LHCN-M2 (cell line): ENCODE measurements around the gene VEGFC. TPM values are rescaled to one million over a fixed set of nuclear protein-coding genes. Genes with fewer than 3 reads are reported as not detected.

Experiments used
- DNase-seq: peaks from one replicate; pipeline ENCODE4 v3.0.0-alpha.2; 2012; ENCODE audit warnings: low read depth
- total RNA-seq: library from RNA; depleted of rRNA; stranded (reverse); fragments of >200 nt; gene quantifications from 2 replicates; pipeline ENCODE4 v1.2.3, GENCODE V29; 2014

Gene VEGFC
- total RNA-seq, 1 experiment from 2014 or later = 29.9 TPM

DNA sequence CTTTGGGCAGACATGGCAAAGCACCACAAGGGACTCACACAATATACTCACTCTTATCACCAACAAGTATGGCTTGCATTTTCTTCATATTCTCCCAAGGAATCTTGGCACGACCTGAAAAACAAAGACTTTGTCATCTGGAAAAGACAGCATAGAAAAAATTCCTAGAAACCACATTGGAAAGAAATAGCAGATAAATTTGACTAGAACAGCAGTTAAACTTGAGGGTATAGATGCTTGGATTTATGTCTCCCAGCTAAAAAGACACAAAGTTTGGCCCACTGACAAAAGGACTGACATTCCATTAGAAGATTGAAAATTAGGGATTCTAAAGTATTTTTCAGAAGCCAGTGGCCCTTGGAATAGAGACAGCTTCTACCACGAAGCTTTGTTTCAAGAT lies 6.9 kb upstream of the VEGFC start:
- no peak for DNase-seq

DNA sequence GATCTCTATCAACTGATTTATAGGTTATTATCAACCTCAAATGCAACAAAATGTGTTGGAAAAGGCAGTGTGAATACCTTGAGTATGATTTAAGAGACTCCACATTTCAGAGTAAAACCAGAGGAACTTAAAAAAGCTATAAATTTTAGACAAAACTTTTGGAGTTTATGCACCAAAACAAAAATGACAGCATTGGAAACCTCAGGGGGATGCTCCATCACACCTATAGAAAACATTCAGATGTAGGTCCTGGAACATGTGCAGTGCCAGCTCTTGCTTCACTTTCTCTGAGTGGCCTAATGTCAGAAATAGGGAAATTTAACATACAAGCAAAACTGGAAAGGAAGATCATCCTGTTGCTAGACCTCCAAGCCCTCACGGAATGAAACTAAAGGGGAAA lies 5.8 kb upstream of the VEGFC start:
- DNase-seq = no peak

DNA sequence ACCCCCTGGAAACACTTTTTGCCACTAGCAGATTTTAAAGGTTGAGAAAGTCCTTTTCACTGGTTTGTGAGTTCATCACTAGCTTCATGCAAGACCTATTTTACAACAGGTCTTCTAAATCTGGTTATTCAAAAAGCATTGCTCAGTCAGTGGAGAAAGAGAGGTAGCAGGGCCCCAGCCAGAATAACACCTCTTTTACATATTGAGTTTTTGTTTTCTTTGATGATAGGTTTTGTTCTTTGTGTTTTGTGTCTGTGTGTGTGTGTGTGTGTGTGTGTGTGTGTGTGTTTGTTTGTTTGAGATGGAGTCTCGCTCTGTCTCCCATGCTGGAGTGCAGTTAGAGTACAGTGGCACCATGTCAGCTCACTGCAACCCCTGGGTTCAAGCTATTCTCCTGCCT lies 2.7 kb upstream of the VEGFC start:
- no peak for DNase-seq

DNA sequence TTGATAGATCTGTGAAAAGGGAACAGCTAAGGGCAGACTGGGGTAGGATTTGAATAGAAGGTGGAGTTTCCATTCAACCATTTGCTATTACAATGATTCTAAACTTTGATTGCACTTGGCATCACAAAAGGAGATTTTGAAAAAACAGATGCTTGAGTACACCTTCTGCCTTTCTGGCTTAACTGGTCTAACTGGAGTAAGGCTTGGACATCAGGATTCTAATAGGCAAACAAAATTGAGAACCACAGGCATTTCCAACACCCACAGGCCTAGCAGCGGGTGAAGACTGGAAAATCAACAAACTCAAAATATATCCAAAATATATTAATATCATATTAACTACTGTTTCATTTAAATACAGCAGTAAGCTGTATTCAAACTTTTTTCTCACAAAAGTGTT lies 1.9 kb upstream of the VEGFC start:
- peak; percentile 39 for DNase-seq

DNA sequence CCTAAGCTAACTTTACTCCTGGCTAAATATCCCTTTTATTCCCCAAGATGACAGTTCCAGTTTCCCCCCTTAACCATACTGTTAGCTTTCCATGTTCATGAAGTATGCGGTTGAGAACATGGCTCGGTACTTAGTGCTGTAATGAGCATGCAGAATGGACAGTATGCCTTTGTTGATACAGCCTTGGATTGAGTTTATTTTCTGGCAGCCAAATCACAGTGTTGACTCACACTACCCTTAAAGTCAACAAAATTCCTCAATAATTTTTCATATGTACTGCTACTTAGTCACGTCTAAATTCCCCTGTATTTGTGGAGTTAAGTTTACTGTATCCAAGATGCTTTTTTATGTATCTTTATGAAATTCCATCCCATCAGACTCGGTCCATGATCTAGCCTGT lies 1.4 kb upstream of the VEGFC start:
- DNase-seq = peak; percentile 94

DNA sequence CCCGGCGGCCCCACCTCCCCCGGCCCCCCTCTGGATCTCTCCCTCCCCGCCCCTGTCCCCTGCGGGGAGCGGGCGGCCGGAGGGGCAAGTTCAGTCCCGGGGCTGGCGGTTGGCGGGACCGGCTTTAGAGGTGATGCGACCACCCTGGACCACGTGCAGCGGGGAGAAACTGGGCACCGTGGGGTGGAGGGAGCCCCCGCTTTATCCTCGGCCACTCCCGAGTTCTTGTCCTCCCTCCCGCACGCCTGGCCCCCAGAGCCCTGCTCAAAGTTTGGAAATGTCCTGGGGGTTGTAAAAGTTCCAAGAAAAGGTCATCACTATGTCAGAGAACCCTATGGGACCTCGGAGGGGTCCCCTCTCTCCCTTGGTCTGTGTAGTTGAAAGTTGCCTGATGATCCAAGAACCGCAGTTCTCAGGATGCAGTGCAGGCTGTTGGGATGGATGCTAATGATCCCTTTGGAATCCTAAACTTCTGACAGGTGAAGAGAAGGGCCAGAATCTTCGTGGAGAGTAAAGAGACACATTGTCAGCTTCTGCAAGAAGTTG lies 411 bp upstream of the VEGFC start:
- peak; percentile 36 for DNase-seq

DNA sequence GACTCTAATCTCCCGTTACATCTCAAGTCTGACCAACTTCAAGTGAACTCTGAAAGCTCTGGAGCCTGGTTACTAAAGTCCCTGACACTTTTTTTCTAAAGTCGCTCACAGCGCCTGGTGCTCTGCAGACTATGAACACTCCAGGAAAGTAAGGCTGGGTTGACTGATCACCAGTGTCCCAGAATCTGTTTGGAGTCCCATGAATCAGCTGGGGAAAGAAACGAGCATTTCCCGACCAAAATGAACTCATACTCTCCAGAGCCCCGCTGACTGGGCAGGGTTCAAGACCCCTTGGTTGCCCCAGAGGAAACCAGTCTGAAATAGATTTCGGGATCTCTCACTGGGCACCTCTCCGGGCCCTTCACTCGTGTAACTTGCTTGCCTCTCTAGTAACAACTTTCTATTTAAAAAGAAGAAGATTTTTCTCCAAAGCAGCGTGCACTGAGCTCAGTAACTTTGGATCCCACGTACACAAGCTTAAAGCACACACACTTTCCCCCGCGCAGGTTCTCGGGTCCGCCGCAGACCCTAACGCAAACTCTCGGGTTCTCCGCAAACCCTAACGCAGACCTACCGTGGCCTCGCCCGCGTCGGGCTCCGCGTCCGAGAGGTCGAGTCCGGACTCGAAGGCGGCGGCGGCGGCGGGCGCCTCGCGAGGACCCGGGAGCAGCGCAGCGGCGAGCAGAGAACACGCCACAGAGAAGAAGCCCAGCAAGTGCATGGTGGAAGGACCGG lies 964 bp downstream of the VEGFC start:
- peak; percentile 61 for DNase-seq

DNA sequence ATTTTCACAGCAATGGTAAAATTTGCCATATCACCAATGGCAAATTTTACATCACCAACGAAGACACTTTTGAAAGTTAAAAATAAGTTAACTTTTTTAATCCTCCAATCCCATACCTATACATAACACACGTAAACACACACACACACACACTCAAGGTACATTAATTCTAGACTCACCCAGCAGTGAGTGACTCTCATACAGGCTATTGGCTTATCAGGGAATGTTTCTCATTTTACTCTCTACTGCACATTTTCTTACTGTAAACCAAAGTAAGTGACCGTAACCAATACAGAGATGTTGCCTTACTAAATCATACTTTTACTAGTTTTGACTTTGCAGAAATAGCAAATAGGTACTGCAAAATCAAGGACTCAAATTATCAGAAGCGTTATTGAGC lies 2.3 kb downstream of the VEGFC start:
- no peak for DNase-seq

DNA sequence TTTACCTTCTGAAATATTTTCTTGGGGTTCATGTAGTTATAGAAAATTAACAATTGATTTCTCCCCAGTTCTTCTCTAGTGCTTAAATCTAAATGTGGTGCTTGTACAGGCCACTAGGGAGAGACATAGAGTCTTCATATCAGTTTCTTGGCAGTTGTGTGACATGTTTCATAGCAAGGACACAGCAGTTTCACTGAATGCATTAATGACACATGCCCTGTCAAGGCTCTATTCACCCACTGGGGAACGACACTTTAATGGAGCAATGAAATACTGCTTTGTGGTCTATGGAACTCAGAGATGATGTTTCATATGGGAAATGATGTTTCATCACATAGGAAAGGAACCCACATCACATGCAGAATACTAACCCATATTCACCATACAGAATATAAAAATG lies 2.8 kb downstream of the VEGFC start:
- peak; percentile 94 for DNase-seq

DNA sequence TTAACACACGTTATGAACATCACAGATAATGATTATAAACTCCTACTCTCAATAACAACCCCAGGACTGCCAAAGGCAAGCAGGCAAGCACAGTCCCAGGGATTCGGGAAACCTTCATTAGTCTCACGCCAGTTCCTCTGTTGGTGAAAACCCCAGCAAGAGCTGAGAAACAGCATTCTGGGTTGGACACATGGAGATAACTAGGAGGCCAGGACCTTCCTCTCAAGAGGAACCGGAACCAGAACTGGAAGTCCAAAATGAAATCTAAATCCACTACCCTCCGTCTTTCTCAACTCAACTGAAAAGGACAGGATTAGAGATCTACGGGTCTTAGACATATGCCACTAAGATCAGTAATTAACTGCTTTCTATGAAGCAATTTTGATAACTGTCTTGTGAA lies 3.8 kb downstream of the VEGFC start:
- DNase-seq = peak; percentile 38

DNA sequence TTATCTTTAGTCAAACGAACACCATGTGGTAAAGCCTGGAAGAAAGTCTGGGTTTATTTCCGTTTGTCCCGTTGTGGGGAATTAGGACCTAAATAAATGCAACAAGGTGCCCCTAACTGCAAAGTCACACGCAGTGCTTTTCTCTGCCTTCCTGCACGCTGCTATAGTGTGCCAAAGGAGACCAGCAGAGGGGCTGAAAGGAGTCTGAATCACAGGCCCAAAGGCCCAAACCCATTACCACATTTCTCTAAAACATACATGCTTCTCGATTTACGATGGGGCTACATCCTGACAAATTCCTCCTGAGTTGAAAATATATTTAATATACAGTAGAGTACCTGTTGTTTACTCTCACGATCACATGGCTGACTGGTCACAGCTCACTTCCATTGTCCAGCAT lies 4.5 kb downstream of the VEGFC start:
- peak; percentile 44 for DNase-seq

DNA sequence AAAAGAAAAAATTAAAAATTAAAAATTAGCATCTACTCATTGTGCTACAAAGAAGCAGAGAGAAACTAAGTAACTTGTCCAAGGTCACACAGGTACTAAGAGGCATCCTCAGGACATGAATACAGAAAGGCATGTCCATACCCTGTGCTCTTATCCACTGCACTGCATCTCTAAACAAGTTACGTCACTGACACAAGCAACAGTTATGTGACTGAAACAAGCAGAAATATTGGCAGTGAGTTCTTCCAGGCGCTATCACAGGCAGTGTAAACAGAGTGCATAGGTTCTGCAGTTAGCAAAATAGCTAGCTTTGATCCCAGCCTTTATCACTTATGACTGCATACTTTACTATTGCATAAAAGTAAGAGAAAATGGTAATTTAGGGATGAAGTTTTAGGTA lies 7.9 kb downstream of the VEGFC start:
- DNase-seq = no peak

DNA sequence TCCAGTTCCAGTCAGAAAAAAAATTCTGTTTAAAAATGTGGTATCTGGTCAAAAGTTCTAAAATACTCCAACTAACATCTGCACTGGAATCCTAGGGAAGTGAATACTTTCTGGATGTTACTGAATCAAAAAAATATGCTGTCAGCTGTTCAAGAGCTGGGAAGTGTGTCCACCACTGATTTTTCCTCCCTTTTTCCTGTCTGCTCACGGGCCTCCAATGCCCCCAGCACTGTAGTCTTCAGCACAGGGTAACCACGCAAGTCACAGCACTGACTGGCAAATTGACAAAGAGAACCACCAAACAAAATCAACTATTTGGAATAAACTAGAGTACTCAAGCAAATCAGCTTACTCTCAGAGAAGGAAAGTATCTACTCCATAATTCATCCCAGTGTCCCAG lies 9.9 kb downstream of the VEGFC start:
- DNase-seq = peak; percentile 77

DNA sequence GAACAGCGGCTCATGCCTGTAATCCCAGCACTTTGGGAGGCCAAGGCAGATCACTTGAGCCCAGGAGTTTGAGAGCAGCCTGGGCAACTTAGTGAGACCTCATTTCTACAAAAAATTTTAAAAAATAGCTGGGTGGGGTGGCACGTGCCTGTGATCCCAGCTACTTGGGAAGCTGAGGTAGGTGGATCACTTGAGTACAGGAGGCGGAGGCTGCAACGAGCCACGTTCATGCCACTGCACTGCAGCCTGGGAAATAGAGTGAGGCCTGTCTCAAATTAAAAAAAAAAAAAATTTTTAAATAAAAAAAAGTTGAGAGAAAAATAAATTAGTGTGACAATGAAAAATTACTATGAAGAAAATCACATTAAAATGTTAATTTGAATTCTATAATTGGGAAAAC lies 10.5 kb downstream of the VEGFC start:
- no peak for DNase-seq

DNA sequence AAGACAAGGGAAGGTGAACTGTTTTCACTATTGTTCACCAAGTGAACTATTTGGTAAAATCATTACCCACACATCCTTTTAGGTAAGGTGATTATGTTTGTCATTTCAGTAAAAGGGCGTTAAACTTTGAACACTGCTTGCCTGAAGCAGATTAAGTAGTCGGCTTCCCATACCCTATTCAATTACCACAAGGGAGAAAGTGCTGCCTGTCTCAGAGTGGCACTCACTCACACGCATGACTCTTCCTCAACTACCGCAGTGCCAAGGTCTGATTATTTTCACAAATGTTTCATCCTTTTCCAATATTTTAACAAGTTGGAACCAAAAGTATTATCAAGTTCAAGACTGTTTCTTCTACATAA lies 11.0 kb downstream of the VEGFC start:
- DNase-seq = no peak

DNA sequence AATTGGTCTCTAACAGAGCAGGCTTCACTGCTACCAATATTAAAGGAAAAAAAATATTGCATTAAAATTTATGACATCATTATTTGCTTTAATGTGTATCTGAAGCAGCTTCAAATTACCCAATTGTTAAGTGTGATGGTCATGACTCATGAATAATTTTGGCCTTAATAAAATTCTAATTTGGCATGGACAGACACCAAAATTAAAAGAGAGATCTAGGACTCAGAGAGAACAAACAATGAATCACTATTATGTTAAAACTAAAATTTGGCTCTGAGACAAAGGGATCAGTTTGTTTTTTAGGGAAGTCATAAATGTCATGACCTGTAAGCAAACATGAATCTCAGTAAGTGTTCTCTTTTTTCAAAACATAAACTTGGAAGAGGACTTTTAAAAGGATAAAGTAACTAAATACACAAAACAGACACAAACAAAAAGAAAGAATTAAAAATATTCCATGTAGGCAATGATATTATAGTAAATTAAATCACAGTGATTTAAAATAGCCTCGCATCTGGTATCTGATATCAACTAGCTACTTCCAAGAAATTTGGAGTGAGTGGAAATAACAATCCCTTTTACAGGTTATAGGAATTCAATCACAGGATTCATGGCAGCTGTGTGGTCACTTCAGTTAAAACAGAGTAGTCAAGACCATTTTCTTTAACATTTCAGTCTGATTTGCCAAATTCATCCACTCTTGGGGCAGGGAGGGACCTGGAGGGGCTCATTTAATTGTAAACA lies 11.6 kb downstream of the VEGFC start:
- peak; percentile 70 for DNase-seq

DNA sequence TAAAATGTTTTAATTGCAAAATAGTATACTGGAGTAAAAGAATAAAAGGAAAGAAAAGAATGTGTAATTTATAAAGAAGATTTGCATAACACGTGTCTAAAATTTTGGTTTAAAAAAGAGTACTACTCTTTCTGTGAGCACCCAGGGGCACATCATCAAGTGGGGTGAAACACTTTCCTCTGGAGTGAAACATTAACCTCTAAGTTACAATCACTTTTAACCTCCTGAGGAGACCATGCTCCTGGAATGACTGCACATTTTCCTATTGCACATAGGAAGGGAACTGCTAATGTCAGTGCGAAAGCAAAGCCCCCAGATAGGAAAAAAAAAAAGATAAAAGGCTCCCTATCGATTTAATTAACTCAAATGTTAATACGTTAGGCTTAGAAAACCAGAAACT lies 13.3 kb downstream of the VEGFC start:
- no peak for DNase-seq

DNA sequence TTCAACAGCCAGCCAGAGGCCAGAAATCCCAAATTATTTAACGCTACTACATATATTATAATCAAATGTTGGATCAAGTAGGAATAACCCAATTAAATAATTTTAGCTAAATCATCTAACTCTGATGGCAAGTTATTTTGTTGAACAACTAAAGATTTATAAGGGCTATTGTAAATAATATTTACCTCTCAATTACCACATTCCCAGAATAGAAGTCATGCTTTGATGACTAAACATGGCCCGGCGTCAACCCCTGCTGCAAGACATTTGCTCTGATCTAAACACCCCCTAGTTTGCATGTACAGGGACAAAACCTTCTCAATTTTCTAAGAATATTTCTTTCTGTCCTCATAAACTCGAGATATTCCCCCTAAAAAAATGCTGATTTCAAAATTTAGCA lies 14.2 kb downstream of the VEGFC start:
- peak; percentile 68 for DNase-seq

DNA sequence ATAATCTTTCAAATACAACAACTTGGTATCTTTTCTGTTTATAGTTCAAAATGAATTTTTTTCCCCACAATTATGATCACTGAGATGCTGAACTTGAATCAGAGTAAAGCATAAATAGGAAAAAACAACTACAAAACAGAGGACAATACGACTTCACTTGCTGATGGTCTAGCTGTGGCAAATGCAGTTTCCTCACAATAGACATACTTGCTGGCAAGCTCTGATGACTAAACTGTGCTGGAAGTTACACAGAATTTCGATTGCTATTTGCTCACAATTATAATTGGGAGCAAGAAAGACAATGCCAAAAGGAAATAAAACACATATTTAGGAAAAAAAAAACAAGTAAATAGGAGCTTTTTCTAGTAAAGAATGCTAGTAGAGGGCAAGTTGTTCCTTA lies 14.7 kb downstream of the VEGFC start:
- DNase-seq = peak; percentile 76

DNA sequence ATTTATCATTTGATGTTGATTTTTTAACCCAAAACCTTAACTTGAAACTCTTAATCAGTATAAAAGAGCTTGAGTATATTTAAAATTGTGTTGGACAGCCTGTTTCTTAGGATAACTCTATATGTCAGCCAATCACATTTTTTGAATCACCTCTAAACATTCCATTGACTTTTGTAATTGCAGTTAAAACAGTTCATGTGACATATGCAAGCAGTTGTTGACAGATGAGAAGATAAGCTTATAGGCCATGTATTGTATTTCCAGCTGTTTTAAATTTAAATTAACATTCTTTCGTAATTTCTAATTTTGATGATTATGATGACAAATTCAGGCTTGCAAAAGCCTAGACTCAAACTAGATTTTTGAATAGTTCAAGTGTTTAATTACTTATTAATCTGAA lies 17.4 kb downstream of the VEGFC start:
- DNase-seq = peak; percentile 44

DNA sequence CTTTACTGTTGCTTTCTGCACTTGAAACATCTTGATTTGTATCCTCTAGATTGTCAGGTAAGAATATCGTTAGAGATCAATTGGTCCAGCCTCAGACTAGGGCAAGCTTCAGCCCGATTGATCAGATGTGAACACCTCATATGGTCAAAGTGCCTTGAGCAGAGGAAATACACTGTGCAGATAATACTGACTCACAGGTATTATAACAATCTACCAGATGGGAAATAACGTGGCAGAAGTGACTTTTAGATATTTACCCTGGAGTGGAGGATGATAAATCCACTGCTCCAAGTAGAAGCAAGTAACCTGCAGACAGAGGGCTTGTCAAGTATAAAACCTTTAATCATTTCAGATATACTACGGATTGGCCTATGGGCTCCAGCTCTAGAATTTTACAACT lies 17.9 kb downstream of the VEGFC start:
- no peak for DNase-seq

DNA sequence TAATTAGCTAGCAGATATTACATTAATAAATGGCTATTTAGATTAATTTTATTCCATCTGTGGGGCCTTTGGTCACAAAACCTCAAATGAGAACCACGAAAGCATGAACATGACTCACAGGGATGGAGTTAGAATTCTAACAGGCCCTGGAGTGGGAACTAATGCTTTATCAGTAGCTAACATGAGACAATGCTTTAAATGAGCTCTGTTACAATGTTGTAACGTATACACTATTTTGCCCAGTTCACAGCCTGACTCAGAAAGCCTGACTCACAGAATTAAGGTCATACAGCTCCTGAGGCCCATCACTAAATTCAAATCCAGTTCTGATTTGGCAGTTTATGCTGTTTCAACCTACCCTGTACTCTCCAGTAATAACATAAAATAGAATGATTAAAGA lies 23.2 kb downstream of the VEGFC start:
- DNase-seq = peak; percentile 95

DNA sequence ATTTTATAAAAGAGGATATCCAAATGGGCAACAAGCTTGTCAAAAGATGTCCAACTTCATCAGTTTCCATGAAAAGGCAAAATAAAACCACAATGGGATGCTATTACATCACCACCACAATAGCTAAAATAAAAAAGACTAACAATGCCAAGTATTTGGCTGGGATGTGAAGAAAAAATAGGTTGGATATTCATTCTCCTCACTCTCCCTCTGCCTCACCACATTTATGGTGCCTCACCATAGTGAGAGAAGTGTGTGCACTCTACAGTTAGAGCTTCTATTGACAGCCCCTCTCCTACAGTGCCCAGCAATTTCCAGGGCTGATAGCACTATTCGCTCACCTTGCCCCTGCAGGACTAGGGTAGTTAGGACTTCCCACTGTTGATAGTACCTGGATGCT lies 25.5 kb downstream of the VEGFC start:
- DNase-seq = peak; percentile 66
